SK-N-MC (cell line): ENCODE results near the gene DIO3.

Source experiments
- DNase-seq: peaks from one replicate; pipeline ENCODE4 v3.0.0-alpha.2; 2011; ENCODE audit warnings: low read depth, low spot score
- H3K27ac ChIP-seq: fragments of 200-600 bp; sonication (generic); 2 replicates; pipeline ENCODE4 v1.5.1; 2016; ENCODE audit warnings: mixed run types
- H3K36me3 ChIP-seq: fragments of 200-600 bp; sonication (generic); 2 replicates; pipeline ENCODE4 v1.6.1; 2017; ENCODE audit warnings: antibody characterized with exemption, low read length, mixed read lengths; ENCODE audit not compliant: insufficient read depth
- H3K4me3 ChIP-seq: fragments of 200-600 bp; sonication (generic); 2 replicates; pipeline ENCODE4 v1.5.1; 2016
- H3K9ac ChIP-seq: fragments of 200-600 bp; sonication (generic); 2 replicates; pipeline ENCODE4 v1.8.0; 2017; ENCODE audit warnings: mixed run types, mixed read lengths; ENCODE audit not compliant: insufficient read length
- H3K9me3 ChIP-seq: fragments of 200-600 bp; sonication (generic); 2 replicates; pipeline ENCODE4 v1.6.1; 2017; ENCODE audit warnings: low read depth, mild to moderate bottlenecking, antibody characterized with exemption, low read length, moderate library complexity, mixed read lengths
- EZH2 ChIP-seq: fragments of 200-600 bp; sonication (generic); IDR thresholded peaks from one replicate; pipeline ENCODE4 v1.6.1; 2017; ENCODE audit warnings: antibody characterized with exemption
- FOXP2 ChIP-seq: optimal IDR thresholded peaks from 2 replicates; pipeline ENCODE3; 2011; ENCODE audit warnings: mild to moderate bottlenecking, moderate library complexity; ENCODE audit not compliant: insufficient read depth; ENCODE audit errors: extremely low read length, control extremely low read depth
- POLR2AphosphoS5 ChIP-seq: IDR thresholded peaks from 2 replicates; pipeline ENCODE4 v1.6.1; 2012; ENCODE audit warnings: mild to moderate bottlenecking, low read depth, low read length, borderline replicate concordance

The DIO3 gene

DNA sequence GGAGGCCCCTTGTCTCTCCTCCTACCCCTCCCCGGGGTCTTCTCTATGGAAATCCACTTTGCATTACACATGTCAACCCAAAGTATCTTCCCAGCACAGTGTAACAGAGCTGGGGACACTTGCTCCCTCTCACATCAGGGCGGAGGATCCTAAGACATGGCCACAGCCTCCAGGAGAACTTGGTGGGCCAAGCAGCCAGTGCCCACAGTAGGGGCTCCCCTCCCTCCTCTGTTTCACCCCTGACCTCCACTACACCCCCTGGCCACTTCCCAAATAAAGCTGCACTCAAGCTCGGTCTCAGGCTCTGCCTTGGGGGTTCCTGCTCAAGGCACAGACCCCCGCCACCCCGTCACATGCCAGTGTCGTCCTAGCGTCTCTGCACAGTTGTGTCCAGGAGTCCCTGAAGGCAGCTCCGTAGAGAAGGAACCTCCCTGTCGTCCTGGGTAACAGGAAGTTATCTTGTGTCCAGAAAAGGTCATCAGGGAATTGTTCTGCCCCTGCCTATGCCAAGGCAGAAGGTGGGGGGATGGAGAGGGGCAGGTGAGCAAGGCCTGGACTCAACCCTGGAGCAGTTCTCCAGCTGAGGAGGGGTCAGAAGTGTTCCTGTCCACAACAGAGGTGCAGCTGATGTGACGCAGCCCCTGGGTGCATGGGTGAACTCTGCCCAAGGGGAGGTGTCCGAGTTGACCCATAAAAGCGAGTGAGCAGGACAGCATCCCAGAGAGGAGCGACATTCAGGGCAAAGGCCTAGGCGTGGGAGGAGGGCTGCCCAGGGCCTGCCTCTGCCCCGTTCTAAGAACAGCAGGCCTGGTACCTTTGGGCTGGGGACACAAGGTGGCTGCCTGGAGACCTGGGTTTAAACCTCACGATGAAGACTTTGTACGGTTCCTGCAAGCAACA, 25.5 kb downstream of the DIO3 start:
- H3K9ac ChIP-seq: no peak overlapping the region
- DNase-seq: no peak
- H3K27ac ChIP-seq: no peak overlapping the region
- no peak overlapping the region for H3K4me3 ChIP-seq
- H3K36me3 ChIP-seq: no peaks in the 10 kb centered on the region
- TF ChIP-seq POLR2AphosphoS5: no peak
- TF ChIP-seq EZH2: no peak
- TF ChIP-seq FOXP2: no peak
- no peaks in the 10 kb centered on the region for H3K9me3 ChIP-seq

DNA sequence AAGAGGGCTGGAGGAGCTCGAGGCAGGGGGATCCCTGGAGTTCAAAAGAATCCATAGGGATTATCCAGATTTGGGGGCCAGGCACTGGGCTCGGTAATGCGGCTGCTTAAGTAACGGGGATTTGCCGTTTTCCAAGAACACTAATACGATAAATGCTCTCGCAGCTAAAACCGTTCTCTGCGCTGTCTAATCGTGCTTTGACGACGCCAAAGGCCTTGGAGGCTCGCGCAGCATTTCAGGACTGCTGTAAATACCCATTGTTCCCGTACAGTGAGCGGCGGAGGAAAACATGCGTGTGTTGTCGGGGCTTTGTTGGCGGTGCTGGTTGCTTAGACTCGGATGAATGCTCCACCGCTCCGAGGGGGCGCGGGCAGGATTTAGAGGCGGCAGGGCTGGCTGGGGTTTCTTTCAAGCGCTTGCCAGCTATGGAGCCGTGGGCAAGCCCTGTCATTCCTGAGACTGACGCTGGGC, 26.2 kb downstream of the DIO3 start:
- H3K4me3 ChIP-seq: no peak overlapping the region
- no peaks in the 10 kb centered on the region for H3K9me3 ChIP-seq
- TF ChIP-seq FOXP2: no peak
- no peak for TF ChIP-seq POLR2AphosphoS5
- TF ChIP-seq EZH2: no peak
- no peaks in the 10 kb centered on the region for H3K36me3 ChIP-seq
- no peak for DNase-seq
- no peak overlapping the region for H3K9ac ChIP-seq
- no peak overlapping the region for H3K27ac ChIP-seq

DNA sequence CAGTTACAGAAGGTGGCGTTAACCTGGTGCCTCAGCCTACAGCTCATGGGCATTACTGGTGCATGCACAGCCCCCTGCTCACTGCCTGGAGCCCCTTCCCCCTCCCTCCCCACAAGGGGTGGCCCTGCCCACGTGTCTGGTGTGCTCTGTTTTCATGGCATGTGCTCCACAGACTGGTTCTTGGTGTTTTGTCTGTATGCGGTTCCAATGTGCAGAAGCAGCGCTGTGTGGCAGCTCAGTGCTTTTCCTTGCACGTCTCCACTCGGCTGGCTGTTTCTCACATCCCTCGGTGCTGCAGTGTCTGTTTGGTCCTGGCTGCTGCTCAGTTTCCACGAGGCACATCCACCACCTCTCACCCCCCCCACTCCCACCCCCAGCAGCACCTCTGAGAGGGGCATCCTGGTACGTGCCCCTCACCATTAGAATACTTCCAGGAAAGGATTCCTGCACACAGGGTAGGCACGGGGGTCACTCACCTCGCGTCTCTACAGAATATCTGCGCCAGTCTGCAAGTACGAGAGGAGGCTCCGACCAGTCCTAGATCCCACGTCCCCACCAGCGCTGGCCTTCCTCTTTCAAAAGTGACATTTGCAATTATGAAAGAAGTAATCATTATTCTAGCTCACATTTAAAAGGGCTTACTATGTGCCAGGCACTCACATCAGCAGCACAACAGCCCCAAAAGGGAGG, 27.1 kb downstream of the DIO3 start:
- no peak for TF ChIP-seq FOXP2
- no peak for TF ChIP-seq EZH2
- no peak for TF ChIP-seq POLR2AphosphoS5
- Histone ChIP-seq H3K36me3 (no peaks in the 10 kb centered on the region), H3K27ac (no peak overlapping the region), H3K9ac (no peak overlapping the region), H3K4me3 (no peak overlapping the region), H3K9me3 (no peaks in the 10 kb centered on the region)
- no peak for DNase-seq

DNA sequence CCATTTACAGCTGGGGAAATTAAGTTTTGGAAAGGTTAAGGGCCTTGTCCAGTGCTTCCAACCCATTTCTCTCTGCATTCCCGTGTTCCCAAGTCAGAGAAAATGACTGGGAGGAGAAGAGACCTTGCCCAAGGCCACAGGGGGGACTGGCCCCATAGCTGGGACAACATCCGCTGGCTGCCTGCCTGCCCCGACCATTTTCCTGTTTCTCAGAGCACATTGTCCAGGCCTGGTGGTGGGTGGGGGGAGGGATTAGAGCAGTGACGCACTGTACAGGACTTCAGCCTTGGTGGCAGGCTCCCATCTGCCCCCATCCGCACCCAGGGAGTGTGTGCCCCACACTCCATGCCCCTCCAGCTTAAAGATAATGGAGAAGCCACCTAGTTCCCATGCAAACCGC, 27.7 kb downstream of the DIO3 start:
- no peaks in the 10 kb centered on the region for H3K36me3 ChIP-seq
- H3K27ac ChIP-seq: no peak overlapping the region
- H3K9ac ChIP-seq: no peak overlapping the region
- H3K9me3 ChIP-seq: no peaks in the 10 kb centered on the region
- DNase-seq: no peak
- no peak overlapping the region for H3K4me3 ChIP-seq
- TF ChIP-seq FOXP2: no peak
- TF ChIP-seq EZH2: no peak
- no peak for TF ChIP-seq POLR2AphosphoS5

DNA sequence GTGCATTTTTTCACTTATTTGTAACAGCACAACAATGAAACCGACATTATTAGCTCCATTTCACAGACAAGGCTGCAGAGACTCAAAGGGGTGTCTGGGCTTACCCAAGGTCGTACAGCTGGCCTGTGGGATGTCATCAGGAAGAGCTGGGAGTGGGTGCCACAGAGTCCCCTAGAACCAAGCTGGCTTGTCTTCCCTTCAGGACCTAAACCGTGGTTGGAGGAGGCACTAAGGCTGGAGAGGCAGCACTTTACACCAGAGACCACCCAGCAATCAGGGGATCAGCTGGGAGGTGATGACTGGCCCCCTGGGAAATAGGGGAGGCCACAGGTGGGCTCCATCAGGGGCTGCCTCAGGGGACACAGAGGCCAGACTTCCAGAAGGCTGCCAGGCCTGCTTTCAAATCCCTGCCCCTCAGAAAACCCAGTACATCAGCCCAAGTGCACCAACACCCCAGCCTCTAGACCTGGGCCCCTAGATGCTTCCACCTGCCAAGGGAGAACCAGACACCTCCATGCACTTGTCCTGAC, 28.3 kb downstream of the DIO3 start:
- H3K4me3 ChIP-seq: no peak overlapping the region
- no peak for TF ChIP-seq POLR2AphosphoS5
- TF ChIP-seq FOXP2: no peak
- TF ChIP-seq EZH2: no peak
- no peaks in the 10 kb centered on the region for H3K36me3 ChIP-seq
- DNase-seq: no peak
- H3K27ac ChIP-seq: no peak overlapping the region
- no peaks in the 10 kb centered on the region for H3K9me3 ChIP-seq
- H3K9ac ChIP-seq: no peak overlapping the region

DNA sequence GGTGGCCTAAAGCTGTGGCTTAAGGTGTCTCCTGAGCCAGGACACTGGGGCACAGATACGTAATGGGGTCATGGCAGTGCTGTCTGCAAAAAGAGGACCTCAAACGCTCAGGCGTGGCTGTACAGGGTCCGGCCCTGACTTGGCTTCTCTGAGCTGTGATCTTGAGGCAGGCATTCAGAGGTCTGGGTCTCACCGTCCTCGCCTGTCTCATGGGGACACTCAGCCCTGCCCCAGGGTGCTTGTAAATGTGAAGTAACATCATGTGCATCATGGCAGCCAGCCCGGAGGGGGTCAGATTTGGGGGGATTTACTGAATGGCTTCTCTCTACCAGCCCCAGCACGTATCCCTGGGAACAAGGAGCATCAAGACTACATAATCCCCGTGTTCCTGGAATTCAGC, 28.8 kb downstream of the DIO3 start:
- H3K4me3 ChIP-seq: no peak overlapping the region
- H3K27ac ChIP-seq: no peak overlapping the region
- no peak overlapping the region for H3K9ac ChIP-seq
- H3K9me3 ChIP-seq: no peaks in the 10 kb centered on the region
- H3K36me3 ChIP-seq: no peaks in the 10 kb centered on the region
- TF ChIP-seq FOXP2 (no peak), EZH2 (no peak), POLR2AphosphoS5 (no peak)
- DNase-seq: no peak

DNA sequence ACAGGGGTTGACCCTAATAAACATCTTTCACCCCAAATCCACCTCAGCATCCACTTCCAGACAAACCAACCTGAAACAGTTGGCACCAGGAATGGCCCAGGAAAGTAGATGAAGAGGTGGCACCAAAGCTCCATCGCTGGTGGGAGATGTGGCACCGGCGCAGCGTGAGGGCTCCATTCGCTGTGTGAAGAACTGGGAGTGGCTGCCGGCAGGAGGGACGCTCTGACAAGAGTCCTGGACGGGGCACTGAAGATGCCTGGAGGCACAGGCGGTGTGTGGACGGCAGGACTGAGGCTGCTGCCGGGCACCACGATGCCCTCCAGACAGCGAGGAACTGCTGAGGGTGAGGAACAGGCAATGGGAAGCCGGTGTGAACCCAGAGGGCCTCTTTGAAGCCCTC, 29.3 kb downstream of the DIO3 start:
- no peak overlapping the region for H3K4me3 ChIP-seq
- H3K9ac ChIP-seq: no peak overlapping the region
- no peak for DNase-seq
- no peak for TF ChIP-seq EZH2
- TF ChIP-seq POLR2AphosphoS5: no peak
- no peak for TF ChIP-seq FOXP2
- no peak overlapping the region for H3K27ac ChIP-seq
- H3K36me3 ChIP-seq: no peaks in the 10 kb centered on the region
- H3K9me3 ChIP-seq: no peaks in the 10 kb centered on the region

DNA sequence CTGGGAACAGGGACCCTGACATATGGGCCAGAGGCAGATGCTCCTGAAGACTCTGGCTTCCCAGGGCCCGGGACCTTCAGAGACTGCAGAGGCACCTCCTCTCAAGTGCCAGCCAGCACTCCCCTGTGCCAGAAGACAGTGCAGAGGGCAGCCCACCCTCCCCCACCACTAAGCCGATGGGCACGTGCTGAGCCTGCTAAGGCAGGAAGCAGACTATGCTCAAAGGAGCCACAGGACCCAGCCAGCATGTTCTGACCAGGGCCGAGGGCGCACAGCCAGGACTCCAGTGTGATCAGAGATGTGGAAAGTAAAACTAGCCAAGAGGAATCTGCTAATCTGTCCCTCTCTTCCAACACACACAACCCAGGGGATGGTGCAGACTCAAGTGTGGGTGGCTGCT, 29.8 kb downstream of the DIO3 start:
- no peak for DNase-seq
- Histone ChIP-seq H3K4me3 (no peak overlapping the region), H3K9ac (no peak overlapping the region), H3K27ac (no peak overlapping the region), H3K9me3 (no peaks in the 10 kb centered on the region), H3K36me3 (no peaks in the 10 kb centered on the region)
- TF ChIP-seq POLR2AphosphoS5 (no peak), FOXP2 (no peak), EZH2 (no peak)
